HG03342 (cell line): ENCODE results near the gene SBF1.
"Not testable (repeated sequence)": the region's sequence is repeated elsewhere in the genome, so short reads cannot be mapped to it uniquely, and the experiment has no call there.

ENCODE experiments used
- ATAC-seq: cut with Tn5 transposase; IDR thresholded peaks from one replicate; pipeline ENCODE4 v1.9.1; 2021; ENCODE audit warnings: mild to moderate bottlenecking, moderate library complexity; ENCODE audit not compliant: unreplicated experiment

SBF1 gene

GRCh38 chr22:50445880-50446707 lies 28.7 kb downstream of the SBF1 start:
- ATAC-seq, result no peak

- no peak for ATAC-seq
Measured at GRCh38 chr22:50445071-50445879, 29.6 kb downstream of the SBF1 start.

GRCh38 chr22:50444663-50445062 lies 30.2 kb downstream of the SBF1 start:
- ATAC-seq, result no peak

- ATAC-seq, result no peak
Measured at GRCh38 chr22:50443801-50444625, 30.8 kb downstream of the SBF1 start.

GRCh38 chr22:50443197-50443596 lies 31.6 kb downstream of the SBF1 start:
- no peak for ATAC-seq

GRCh38 chr22:50441428-50441993 lies 33.3 kb downstream of the SBF1 start:
- no peak for ATAC-seq

GRCh38 chr22:50440544-50441249 lies 34.1 kb downstream of the SBF1 start:
- no peak for ATAC-seq

- no peak for ATAC-seq
Measured at GRCh38 chr22:50439871-50440331, 34.9 kb downstream of the SBF1 start.

- ATAC-seq, result no peak
Measured at GRCh38 chr22:50439314-50439870, 35.4 kb downstream of the SBF1 start.

GRCh38 chr22:50438305-50439275 lies 36.2 kb downstream of the SBF1 start:
- ATAC-seq, result no peak

- no peak for ATAC-seq
Measured at GRCh38 chr22:50437511-50438304, 37.1 kb downstream of the SBF1 start.

GRCh38 chr22:50436841-50437341 lies 37.9 kb downstream of the SBF1 start:
- ATAC-seq, result no peak

GRCh38 chr22:50436015-50436830 lies 38.6 kb downstream of the SBF1 start:
- ATAC-seq, result no peak

GRCh38 chr22:50435291-50436014 lies 39.4 kb downstream of the SBF1 start:
- ATAC-seq, result no peak

GRCh38 chr22:50434849-50435248 lies 40.0 kb downstream of the SBF1 start:
- ATAC-seq, result no peak

GRCh38 chr22:50432877-50433510 lies 41.8 kb downstream of the SBF1 start:
- not testable (repeated sequence) for ATAC-seq
